ENCODE results near the gene PTPRE. TPM values are rescaled to one million over a fixed set of nuclear protein-coding genes. Genes with fewer than 3 reads are reported as not detected.

PTPRE gene
- total RNA-seq, 1 donor from 2014 or later, result 20.9 TPM

GRCh38 chr10:127928021-127928806 lies 21.3 kb downstream of the PTPRE start:
- no peak for DNase-seq

DNA sequence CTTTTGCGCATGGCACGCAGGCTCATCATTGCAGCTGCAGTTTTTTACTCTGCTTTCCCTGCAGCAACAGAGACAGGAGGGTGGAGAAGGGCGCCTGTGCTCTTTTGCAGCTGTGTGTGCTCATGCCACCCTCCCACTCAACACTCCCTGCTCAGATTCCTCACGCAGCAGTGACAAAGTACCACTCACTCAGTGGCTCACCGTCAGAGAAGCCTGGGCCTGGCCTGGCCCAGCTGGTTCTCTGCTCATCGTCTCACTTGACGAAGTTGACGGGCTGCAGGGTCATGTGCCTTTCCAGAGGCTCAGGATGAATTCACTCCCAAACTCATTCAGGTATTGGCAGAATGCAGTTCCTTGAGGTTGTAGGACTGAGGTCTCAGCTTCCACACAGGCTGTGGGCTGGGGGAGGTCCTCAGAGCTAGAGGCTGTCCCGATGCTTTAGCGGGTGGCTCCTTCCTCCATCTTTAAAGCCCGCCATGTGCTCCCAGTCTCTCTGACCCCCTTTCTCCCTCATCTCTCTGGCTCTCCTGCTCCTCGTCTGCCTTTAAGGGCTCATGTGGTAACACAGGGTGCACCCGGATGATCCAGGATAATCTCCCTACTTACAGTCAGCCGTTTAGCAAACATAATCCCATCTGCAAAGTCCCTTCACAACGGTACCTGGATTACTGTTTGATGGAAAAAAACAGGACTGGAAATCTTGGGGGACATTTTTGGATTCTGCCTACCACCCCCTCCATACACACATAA lies 25.8 kb downstream of the PTPRE start:
- no peak for DNase-seq

GRCh38 chr10:127933271-127933670 lies 26.4 kb downstream of the PTPRE start:
- DNase-seq, result no peak

- no peak for DNase-seq
These were observed 27.5 kb downstream of the PTPRE start for GRCh38 chr10:127934383-127934782.

DNA sequence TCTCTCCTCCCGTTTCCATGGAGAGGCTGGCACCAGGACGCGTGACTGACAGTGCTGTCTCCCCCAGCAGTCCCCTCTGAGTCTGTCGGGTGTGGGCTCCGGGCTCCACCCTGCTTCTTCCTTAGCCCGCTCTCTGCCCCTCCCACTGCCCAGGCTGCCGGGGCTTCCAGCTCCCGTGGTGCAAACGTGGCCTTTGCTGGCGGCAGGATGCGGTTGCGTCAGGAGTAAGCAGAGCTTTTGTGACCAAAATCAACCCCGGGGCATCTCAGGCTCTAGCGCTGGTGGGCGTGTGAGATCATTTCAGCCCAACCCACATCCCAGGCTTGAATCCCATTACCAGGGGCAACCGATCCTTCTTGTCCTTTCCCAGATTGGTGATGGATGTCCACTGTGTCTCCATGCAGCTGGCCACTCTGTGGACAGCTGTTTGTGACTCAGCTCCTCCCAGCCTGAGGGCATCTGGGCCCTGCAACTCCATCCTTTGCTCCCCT lies 28.2 kb downstream of the PTPRE start:
- DNase-seq, result no peak

DNA sequence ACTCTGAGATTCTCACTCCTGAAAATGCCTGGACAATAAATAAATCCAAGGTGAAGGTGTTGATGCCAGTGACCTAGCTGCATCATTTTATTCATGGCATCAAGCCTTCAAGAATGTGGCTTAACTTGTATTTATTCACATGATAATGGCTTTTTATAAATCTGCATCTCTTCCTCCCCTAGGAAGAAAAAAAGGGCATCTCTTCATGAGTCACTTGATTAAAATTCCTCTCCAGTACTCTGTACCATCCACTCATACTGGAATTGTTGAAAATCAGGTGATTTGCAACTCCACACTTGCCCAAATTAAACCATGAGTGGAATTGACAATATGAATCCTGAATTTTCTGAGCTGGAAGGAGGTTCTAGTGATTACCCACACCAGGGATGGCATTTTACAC lies 30.2 kb downstream of the PTPRE start:
- DNase-seq, result no peak

DNA sequence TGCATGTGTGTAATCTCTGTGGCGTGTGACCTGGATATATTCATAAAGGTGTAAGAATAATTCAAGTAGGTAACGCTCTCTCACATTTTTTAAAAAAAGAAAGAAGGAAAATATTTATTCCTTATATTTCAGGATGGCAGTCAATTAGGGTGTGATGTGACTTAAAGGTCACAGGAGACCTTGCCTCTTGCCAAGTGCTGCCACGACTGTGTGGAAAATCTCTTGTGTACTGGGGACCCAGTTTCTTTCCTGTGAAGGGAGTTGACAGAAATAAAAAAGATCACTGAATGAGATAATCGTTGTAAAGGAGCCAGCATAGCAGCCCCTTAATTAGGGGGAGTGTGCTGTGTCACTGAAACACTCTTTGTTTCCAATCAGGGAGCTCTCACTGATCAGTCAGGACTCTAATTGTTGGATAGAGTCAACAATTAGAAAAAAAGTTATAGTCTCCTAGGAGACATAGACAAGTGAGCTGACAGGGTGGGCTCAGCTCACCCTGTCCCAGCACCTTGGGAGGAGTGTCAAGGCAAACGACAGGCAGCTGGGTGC lies 31.1 kb downstream of the PTPRE start:
- no peak for DNase-seq

GRCh38 chr10:127939786-127940330 lies 33.0 kb downstream of the PTPRE start:
- DNase-seq, result no peak

- no peak for DNase-seq
These were observed 34.1 kb downstream of the PTPRE start for GRCh38 chr10:127940866-127941640.

DNA sequence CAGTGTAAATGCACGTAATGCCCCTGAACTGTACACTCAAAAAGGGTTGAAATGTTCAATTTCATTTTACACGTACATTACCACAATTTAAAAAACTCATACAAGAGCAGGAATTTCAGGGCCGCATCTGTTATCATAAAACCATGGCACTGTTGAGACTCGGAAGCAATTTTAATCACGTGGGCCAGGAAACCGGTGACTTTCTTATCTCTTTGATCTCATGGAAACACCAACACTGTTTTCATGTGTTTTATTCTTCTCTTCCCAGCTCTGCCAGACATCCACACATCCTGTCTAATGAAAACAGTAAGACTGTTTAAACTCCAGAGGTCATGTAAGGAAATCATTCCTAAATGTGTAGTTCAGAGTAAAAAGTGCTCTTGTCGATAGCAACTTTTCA lies 35.9 kb downstream of the PTPRE start:
- DNase-seq, result no peak

DNA sequence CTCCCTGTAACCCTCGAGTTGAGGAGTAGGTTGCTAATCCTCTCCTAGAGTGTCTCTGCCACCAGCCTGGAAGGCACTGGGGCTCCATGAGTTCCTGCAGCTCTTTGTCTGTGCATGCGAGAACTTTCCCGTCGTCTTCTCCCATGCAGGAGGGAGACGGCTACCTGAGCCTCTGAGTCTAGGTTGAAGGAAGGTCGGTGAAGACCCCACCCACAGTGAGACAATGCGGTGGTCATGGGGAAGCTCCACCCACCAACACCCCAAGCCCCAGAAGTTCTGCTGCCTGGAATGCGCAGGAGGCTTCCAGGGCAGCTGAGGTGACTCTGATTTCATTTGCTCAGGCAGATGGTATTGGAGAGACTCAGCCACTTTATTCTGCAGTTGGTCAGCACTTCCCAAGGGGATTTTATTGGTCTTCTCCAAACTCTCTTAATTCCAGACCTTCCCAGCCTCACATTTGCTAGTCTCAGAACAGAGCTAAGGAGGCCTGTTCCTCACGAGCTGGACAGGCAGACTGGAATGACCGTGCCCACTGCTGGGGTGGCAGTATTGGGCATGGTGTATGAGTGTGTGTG lies 36.5 kb downstream of the PTPRE start:
- DNase-seq, result no peak

GRCh38 chr10:127944256-127944655 lies 37.4 kb downstream of the PTPRE start:
- no peak for DNase-seq

- DNase-seq, result peak; percentile 64
These were observed 38.4 kb downstream of the PTPRE start for GRCh38 chr10:127945341-127945758.

- no peak for DNase-seq
These were observed 39.2 kb downstream of the PTPRE start for GRCh38 chr10:127945948-127946711.

DNA sequence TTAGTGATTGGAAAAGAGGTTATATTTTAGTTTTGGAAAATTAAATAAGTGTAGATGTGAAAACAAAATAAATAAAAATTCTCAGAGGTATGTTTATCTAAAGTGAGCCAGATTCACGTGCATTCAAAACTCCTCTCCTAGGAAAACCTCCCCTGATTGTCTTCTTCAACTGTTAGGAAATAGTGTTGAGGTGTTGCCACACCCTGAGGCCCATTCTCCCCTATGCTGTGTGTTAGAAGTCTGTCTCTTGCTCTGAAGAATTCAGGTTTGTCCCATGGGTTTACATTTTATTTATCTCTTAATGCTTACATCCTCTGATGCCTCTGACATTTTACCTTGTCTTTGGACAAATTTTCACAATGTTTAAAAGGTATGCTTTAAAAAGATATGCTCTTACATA lies 40.3 kb downstream of the PTPRE start:
- DNase-seq, result no peak

DNA sequence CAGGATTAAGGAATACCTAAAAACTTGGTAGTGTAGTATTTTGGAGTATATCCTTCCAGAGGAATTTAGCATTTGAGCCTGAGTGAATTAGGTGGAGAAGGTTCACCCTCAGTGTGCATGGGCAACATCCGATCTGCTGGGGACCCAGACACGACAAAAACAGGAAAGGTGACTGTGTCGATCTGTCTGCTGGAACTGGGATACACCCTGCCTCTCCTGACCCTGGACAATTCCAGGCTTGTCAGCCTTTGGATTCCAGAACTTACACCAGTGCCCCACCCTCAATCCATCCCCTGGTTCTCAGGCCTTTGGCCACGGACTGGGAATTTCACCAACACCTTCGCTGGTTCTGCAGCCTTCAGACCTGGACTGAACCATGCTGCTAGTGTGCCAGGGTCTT lies 41.9 kb downstream of the PTPRE start:
- DNase-seq, result no peak

- no peak for DNase-seq
These were observed 42.9 kb downstream of the PTPRE start for GRCh38 chr10:127949831-127950230.

GRCh38 chr10:127951861-127952574 lies 45.1 kb downstream of the PTPRE start:
- no peak for DNase-seq

- DNase-seq, result no peak
These were observed 45.6 kb downstream of the PTPRE start for GRCh38 chr10:127952575-127952869.

DNA sequence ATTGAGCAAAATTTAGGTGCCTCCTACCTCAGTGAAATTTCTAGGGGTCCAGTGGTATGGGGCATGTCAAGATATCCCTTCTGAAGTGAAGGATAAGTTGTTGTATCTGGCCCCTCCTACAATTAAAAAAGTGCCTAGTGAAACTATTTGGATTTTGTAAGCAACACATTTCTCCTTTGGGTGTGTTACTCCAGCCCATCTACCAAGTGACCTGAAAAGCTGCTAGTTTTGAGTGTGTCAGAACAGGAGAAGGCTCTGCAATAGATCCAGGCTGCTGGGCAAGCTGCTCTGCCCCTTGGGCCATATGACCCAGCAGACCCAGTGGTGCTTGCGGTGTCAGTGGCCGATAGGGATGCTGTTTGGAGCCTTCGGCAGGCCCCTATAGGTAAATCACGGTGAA lies 46.0 kb downstream of the PTPRE start:
- DNase-seq, result no peak

DNA sequence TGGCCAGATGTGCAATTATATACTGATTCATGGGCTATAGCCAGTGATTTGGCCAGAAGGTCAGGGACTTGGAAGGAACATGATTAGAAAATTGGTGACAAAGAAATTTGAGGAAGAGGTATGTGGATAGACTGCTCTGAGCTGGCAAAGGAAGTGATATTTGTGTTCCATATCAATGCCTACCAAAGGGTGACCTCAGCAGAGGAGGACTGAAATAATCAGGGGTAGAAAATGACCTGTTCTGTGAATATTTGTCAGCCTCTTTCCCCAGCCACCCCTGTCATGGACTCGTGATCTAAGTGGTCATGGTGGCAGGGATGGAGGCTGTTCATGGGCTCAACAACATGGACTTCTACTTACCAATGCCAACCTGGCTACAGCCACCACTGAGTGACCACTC lies 47.0 kb downstream of the PTPRE start:
- no peak for DNase-seq
